PC-3 (cell line): ENCODE results near the gene UBTF.

Experiments
- EZH2 ChIP-seq: fragments of 300-600 bp; sonication (generic); IDR thresholded peaks from one replicate; pipeline ENCODE4 v1.6.1; 2017; ENCODE audit warnings: antibody characterized with exemption, mild to moderate bottlenecking, low read length; ENCODE audit not compliant: unreplicated experiment
- TF ChIP-seq, protein P1 (sequence below): fragments of 300-600 bp; sonication (generic); conservative IDR thresholded peaks from 2 replicates; pipeline ENCODE4 v1.5.1; 2017; ENCODE audit warnings: antibody characterized with exemption, low read depth, mild to moderate bottlenecking, low read length

- no peak for TF ChIP-seq EZH2
- TF ChIP-seq, protein P1, sequence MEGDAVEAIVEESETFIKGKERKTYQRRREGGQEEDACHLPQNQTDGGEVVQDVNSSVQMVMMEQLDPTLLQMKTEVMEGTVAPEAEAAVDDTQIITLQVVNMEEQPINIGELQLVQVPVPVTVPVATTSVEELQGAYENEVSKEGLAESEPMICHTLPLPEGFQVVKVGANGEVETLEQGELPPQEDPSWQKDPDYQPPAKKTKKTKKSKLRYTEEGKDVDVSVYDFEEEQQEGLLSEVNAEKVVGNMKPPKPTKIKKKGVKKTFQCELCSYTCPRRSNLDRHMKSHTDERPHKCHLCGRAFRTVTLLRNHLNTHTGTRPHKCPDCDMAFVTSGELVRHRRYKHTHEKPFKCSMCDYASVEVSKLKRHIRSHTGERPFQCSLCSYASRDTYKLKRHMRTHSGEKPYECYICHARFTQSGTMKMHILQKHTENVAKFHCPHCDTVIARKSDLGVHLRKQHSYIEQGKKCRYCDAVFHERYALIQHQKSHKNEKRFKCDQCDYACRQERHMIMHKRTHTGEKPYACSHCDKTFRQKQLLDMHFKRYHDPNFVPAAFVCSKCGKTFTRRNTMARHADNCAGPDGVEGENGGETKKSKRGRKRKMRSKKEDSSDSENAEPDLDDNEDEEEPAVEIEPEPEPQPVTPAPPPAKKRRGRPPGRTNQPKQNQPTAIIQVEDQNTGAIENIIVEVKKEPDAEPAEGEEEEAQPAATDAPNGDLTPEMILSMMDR: no peak
Measured at GRCh38 chr17:44241106-44241624, 21.7 kb upstream of the UBTF start.
